SK-N-SH treated with all-trans-retinoic acid at 6 μM for 48 hours (cell line): Measurements from ENCODE around the gene TUBGCP2.

Experiments used
- ATAC-seq: fragments of 200-7000 bp; cut with Tn5 transposase; 3 replicates; pipeline ENCODE4 v1.9.1; 2020; ENCODE audit warnings: mild to moderate bottlenecking, moderate library complexity
- ARNTL ChIP-seq: fragments of 450-650 bp; formaldehyde crosslinking; IDR thresholded peaks from 2 replicates; pipeline ENCODE4 v1.5.0; 2020; ENCODE audit warnings: low read depth, mild to moderate bottlenecking, moderate library complexity, borderline replicate concordance
- BACH2 ChIP-seq: fragments of 250-450 bp; sonication (Bioruptor Pico); IDR thresholded peaks from 2 replicates; pipeline ENCODE4 v1.9.0; 2021; ENCODE audit warnings: mild to moderate bottlenecking, borderline replicate concordance
- CSDC2 ChIP-seq: fragments of 250-450 bp; sonication (Bioruptor Pico); IDR thresholded peaks from 2 replicates; pipeline ENCODE4 v1.5.0; 2020; ENCODE audit warnings: mild to moderate bottlenecking, moderate library complexity
- ESRRG ChIP-seq: fragments of 250-450 bp; sonication (Bioruptor Pico); IDR thresholded peaks from 2 replicates; pipeline ENCODE4 v1.6.1; 2021; ENCODE audit warnings: mild to moderate bottlenecking
- GLIS3 ChIP-seq: fragments of 250-450 bp; sonication (Bioruptor Pico); IDR thresholded peaks from 2 replicates; pipeline ENCODE4 v1.5.0; 2020; ENCODE audit warnings: mild to moderate bottlenecking, moderate library complexity
- ISL1 ChIP-seq: fragments of 250-450 bp; sonication (Bioruptor Pico); IDR thresholded peaks from 2 replicates; pipeline ENCODE4 v2.1.2; 2022; ENCODE audit warnings: mild to moderate bottlenecking, moderate library complexity
- OSR1 ChIP-seq: fragments of 250-450 bp; sonication (Bioruptor Pico); IDR thresholded peaks from 2 replicates; pipeline ENCODE4 v1.8.0; 2022; ENCODE audit warnings: moderate library complexity, mild to moderate bottlenecking, inconsistent platforms
- RARB ChIP-seq: fragments of 250-450 bp; sonication (Bioruptor Pico); IDR thresholded peaks from 2 replicates; pipeline ENCODE4 v1.8.0; 2021; ENCODE audit warnings: mild to moderate bottlenecking, moderate library complexity
- SNAI2 ChIP-seq: fragments of 250-450 bp; sonication (Bioruptor Pico); IDR thresholded peaks from 2 replicates; pipeline ENCODE4 v1.5.0; 2020; ENCODE audit warnings: mild to moderate bottlenecking, moderate library complexity
- TCF4 ChIP-seq: fragments of 250-450 bp; sonication (Bioruptor Pico); IDR thresholded peaks from 2 replicates; pipeline ENCODE4 v1.8.0; 2021; ENCODE audit warnings: mild to moderate bottlenecking, moderate library complexity, borderline replicate concordance
- TOX ChIP-seq: fragments of 250-450 bp; sonication (Bioruptor Pico); IDR thresholded peaks from 2 replicates; pipeline ENCODE4 v1.8.0; 2021; ENCODE audit warnings: mild to moderate bottlenecking, moderate library complexity, borderline replicate concordance
- ZFP3 ChIP-seq: fragments of 250-450 bp; sonication (Bioruptor Pico); IDR thresholded peaks from 2 replicates; pipeline ENCODE4 v1.5.0; 2020; ENCODE audit warnings: mild to moderate bottlenecking, moderate library complexity
- ZFP30 ChIP-seq: fragments of 450-650 bp; formaldehyde crosslinking; IDR thresholded peaks from 2 replicates; pipeline ENCODE4 v1.5.0; 2022; ENCODE audit warnings: mild to moderate bottlenecking, moderate library complexity
- ZNF565 ChIP-seq: fragments of 450-650 bp; formaldehyde crosslinking; conservative IDR thresholded peaks from 2 replicates; pipeline ENCODE4 v1.5.0; 2020; ENCODE audit warnings: low read depth, mild to moderate bottlenecking, moderate library complexity
- ZNF70 ChIP-seq: fragments of 450-650 bp; formaldehyde crosslinking; IDR thresholded peaks from 2 replicates; pipeline ENCODE4 v1.5.0; 2020; ENCODE audit warnings: mild to moderate bottlenecking, moderate library complexity
- TF ChIP-seq, protein P1 (sequence below): fragments of 250-450 bp; sonication (Bioruptor Pico); IDR thresholded peaks from 2 replicates; pipeline ENCODE4 v1.5.0; 2020; ENCODE audit warnings: mild to moderate bottlenecking, moderate library complexity
- TF ChIP-seq, protein P2 (sequence below): fragments of 250-450 bp; sonication (Bioruptor Pico); IDR thresholded peaks from 2 replicates; pipeline ENCODE4 v1.5.1; 2021; ENCODE audit warnings: mild to moderate bottlenecking, moderate library complexity
- TF ChIP-seq, protein P3 (sequence below): fragments of 250-450 bp; sonication (Bioruptor Pico); IDR thresholded peaks from 2 replicates; pipeline ENCODE4 v1.8.0; 2020; ENCODE audit warnings: mild to moderate bottlenecking, moderate library complexity, borderline replicate concordance
- TF ChIP-seq, protein P4 (sequence below): fragments of 250-450 bp; sonication (Bioruptor Pico); IDR thresholded peaks from 2 replicates; pipeline ENCODE4 v1.5.1; 2020; ENCODE audit warnings: low read depth, mild to moderate bottlenecking, moderate library complexity

Gene TUBGCP2

DNA sequence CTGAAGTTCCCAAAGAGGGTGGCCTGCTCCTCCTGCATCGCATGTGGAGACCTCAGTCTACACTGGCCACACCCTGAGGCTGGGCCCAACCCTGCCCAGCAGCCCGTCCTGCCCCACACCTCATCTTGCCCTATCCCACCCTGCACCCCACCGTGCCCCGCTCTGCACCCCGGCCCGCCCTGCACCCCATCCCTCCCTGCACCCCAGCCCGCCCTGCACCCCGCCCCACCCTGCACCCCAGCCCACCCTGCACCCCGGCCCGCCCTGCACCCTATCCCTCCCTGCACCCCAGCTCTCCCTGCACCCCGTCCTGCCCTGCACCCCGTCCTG is 56.5 kb downstream of the TUBGCP2 start:
- TF ChIP-seq ZNF70 (CRISPR knock-in tag): no peak
- no peak for TF ChIP-seq TCF4 (CRISPR knock-in tag)
- TF ChIP-seq, protein P1, sequence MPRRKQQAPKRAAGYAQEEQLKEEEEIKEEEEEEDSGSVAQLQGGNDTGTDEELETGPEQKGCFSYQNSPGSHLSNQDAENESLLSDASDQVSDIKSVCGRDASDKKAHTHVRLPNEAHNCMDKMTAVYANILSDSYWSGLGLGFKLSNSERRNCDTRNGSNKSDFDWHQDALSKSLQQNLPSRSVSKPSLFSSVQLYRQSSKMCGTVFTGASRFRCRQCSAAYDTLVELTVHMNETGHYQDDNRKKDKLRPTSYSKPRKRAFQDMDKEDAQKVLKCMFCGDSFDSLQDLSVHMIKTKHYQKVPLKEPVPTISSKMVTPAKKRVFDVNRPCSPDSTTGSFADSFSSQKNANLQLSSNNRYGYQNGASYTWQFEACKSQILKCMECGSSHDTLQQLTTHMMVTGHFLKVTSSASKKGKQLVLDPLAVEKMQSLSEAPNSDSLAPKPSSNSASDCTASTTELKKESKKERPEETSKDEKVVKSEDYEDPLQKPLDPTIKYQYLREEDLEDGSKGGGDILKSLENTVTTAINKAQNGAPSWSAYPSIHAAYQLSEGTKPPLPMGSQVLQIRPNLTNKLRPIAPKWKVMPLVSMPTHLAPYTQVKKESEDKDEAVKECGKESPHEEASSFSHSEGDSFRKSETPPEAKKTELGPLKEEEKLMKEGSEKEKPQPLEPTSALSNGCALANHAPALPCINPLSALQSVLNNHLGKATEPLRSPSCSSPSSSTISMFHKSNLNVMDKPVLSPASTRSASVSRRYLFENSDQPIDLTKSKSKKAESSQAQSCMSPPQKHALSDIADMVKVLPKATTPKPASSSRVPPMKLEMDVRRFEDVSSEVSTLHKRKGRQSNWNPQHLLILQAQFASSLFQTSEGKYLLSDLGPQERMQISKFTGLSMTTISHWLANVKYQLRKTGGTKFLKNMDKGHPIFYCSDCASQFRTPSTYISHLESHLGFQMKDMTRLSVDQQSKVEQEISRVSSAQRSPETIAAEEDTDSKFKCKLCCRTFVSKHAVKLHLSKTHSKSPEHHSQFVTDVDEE (CRISPR knock-in tag): no peak
- no peak for TF ChIP-seq GLIS3 (CRISPR knock-in tag)
- no peak for TF ChIP-seq ZFP3 (CRISPR knock-in tag)
- TF ChIP-seq SNAI2: no peak
- TF ChIP-seq OSR1 (CRISPR knock-in tag): no peak
- no peak for TF ChIP-seq ZNF565
- TF ChIP-seq TOX (CRISPR knock-in tag): no peak
- TF ChIP-seq ARNTL (CRISPR knock-in tag): no peak
- TF ChIP-seq, protein P2, sequence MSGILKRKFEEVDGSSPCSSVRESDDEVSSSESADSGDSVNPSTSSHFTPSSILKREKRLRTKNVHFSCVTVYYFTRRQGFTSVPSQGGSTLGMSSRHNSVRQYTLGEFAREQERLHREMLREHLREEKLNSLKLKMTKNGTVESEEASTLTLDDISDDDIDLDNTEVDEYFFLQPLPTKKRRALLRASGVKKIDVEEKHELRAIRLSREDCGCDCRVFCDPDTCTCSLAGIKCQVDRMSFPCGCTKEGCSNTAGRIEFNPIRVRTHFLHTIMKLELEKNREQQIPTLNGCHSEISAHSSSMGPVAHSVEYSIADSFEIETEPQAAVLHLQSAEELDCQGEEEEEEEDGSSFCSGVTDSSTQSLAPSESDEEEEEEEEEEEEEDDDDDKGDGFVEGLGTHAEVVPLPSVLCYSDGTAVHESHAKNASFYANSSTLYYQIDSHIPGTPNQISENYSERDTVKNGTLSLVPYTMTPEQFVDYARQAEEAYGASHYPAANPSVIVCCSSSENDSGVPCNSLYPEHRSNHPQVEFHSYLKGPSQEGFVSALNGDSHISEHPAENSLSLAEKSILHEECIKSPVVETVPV (CRISPR knock-in tag): no peak
- no peak for ATAC-seq

DNA sequence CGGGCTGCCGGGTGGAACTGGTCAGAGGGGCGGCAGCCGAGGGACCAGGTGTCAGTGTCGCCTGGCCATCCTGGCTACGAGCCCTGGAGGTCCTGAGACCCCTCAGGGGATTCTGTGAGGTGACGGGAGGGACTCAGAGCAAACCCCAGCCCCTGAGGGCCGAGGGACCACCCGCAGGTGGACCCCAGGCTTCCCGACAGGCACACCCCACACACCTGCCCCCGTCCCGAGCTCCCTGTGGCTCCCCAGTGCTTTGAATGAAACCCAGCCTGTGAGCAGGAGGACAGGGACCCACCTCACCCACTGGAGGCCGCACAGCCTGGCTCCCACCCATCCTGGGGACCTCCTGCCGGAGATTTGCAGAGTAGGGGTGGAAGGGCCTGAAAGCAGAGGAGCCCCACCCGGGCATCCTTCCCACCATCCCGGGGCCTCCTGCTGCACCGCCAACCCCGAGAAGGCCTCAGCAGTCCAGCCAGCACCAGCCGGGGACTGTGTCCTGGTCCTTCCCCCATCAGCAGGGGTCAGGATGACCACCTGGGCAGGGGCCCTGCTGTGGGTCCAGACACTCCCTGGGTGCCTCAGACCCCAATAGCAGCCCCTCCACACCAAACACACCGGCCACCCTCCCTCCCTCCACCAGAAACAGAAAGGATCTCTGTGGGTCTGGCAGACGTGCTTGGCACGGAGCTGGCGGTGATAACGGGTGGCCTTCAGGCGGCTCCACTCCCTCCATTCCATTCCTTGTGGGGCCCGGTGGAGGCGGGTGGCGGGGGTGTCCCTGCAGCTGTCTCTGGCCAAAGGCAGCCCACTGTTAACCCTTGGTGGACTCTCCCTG is 57.1 kb downstream of the TUBGCP2 start:
- no peak for TF ChIP-seq ZNF70 (CRISPR knock-in tag)
- no peak for TF ChIP-seq TCF4 (CRISPR knock-in tag)
- no peak for TF ChIP-seq ZFP3 (CRISPR knock-in tag)
- TF ChIP-seq, protein P3, sequence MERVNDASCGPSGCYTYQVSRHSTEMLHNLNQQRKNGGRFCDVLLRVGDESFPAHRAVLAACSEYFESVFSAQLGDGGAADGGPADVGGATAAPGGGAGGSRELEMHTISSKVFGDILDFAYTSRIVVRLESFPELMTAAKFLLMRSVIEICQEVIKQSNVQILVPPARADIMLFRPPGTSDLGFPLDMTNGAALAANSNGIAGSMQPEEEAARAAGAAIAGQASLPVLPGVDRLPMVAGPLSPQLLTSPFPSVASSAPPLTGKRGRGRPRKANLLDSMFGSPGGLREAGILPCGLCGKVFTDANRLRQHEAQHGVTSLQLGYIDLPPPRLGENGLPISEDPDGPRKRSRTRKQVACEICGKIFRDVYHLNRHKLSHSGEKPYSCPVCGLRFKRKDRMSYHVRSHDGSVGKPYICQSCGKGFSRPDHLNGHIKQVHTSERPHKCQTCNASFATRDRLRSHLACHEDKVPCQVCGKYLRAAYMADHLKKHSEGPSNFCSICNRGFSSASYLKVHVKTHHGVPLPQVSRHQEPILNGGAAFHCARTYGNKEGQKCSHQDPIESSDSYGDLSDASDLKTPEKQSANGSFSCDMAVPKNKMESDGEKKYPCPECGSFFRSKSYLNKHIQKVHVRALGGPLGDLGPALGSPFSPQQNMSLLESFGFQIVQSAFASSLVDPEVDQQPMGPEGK (CRISPR knock-in tag): no peak
- no peak for TF ChIP-seq BACH2 (CRISPR knock-in tag)
- no peak for TF ChIP-seq ZNF565
- no peak for TF ChIP-seq SNAI2
- TF ChIP-seq, protein P1 (CRISPR knock-in tag): no peak
- no peak for TF ChIP-seq ISL1 (CRISPR knock-in tag)
- no peak for TF ChIP-seq GLIS3 (CRISPR knock-in tag)
- no peak for TF ChIP-seq OSR1 (CRISPR knock-in tag)
- TF ChIP-seq RARB (CRISPR knock-in tag): no peak
- TF ChIP-seq ESRRG (CRISPR knock-in tag): no peak
- TF ChIP-seq CSDC2 (CRISPR knock-in tag): no peak
- TF ChIP-seq, protein P4, sequence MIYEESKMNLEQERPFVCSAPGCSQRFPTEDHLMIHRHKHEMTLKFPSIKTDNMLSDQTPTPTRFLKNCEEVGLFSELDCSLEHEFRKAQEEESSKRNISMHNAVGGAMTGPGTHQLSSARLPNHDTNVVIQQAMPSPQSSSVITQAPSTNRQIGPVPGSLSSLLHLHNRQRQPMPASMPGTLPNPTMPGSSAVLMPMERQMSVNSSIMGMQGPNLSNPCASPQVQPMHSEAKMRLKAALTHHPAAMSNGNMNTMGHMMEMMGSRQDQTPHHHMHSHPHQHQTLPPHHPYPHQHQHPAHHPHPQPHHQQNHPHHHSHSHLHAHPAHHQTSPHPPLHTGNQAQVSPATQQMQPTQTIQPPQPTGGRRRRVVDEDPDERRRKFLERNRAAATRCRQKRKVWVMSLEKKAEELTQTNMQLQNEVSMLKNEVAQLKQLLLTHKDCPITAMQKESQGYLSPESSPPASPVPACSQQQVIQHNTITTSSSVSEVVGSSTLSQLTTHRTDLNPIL (CRISPR knock-in tag): no peak
- TF ChIP-seq ZFP30 (CRISPR knock-in tag): no peak
- no peak; the same call in 2 of the 3 replicates for ATAC-seq
